Central memory CD8-positive, alpha-beta T cell (primary cell): ENCODE results near the gene GPR26.

Experiments used
- ATAC-seq: fragments of 150-1000 bp; cut with Tn5 transposase; replicated peaks from 2 replicates; pipeline ENCODE4 v1.10.0; 2022; ENCODE audit warnings: mild to moderate bottlenecking, moderate FRiP score, moderate number of reproducible peaks; ENCODE audit not compliant: poor library complexity, severe bottlenecking; ENCODE audit errors: extremely low read depth
- DNase-seq, 2 donors: peaks; one replicate each; pipeline ENCODE4 v3.0.0; 2021; ENCODE audit warnings: low spot score in 2 of 2
- H3K27ac Mint-ChIP-seq: one replicate; pipeline ENCODE4 v1.8.0; 2022; ENCODE audit warnings: low read depth, mild to moderate bottlenecking, moderate library complexity, mixed read lengths
- H3K27me3 Mint-ChIP-seq: one replicate; pipeline ENCODE4 v1.8.0; 2022; ENCODE audit warnings: mixed read lengths
- H3K36me3 Mint-ChIP-seq: one replicate; pipeline ENCODE4 v1.8.0; 2022; ENCODE audit warnings: mild to moderate bottlenecking, moderate library complexity, mixed read lengths; ENCODE audit not compliant: insufficient read depth
- H3K4me1 Mint-ChIP-seq: one replicate; pipeline ENCODE4 v1.8.0; 2022; ENCODE audit warnings: mixed read lengths
- H3K4me3 Mint-ChIP-seq: one replicate; pipeline ENCODE4 v1.8.0; 2022; ENCODE audit warnings: mild to moderate bottlenecking, moderate library complexity, mixed read lengths
- H3K9me3 Mint-ChIP-seq: one replicate; pipeline ENCODE4 v1.8.0; 2022; ENCODE audit warnings: mixed read lengths

The GPR26 gene, protein sequence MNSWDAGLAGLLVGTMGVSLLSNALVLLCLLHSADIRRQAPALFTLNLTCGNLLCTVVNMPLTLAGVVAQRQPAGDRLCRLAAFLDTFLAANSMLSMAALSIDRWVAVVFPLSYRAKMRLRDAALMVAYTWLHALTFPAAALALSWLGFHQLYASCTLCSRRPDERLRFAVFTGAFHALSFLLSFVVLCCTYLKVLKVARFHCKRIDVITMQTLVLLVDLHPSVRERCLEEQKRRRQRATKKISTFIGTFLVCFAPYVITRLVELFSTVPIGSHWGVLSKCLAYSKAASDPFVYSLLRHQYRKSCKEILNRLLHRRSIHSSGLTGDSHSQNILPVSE

DNA sequence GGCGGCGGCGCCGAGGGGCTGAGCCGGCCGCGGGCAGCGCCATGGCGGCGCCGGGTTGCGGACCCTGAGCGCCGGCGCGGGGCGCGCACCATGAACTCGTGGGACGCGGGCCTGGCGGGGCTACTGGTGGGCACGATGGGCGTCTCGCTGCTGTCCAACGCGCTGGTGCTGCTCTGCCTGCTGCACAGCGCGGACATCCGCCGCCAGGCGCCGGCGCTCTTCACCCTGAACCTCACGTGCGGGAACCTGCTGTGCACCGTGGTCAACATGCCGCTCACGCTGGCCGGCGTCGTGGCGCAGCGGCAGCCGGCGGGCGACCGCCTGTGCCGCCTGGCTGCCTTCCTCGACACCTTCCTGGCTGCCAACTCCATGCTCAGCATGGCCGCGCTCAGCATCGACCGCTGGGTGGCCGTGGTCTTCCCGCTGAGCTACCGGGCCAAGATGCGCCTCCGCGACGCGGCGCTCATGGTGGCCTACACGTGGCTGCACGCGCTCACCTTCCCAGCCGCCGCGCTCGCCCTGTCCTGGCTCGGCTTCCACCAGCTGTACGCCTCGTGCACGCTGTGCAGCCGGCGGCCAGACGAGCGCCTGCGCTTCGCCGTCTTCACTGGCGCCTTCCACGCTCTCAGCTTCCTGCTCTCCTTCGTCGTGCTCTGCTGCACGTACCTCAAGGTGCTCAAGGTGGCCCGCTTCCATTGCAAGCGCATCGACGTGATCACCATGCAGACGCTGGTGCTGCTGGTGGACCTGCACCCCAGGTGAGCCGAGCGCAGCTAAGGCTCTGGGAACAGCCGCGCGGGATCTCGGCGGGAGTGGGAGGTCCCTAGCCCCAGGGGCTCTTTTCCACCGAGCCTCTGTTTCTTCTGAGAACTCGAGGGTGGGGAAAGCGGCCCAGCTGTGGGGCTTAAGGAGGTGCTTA is at the start of gene GPR26:
Gene GPR26, plus strand, starts transcription at position 38 of the 919 bp plus-strand sequence. Its CDS starts 53 bp downstream, at position 91.
- DNase-seq = no peak
- no peak for ATAC-seq
- no peaks in the 10 kb centered on the region for H3K4me1 Mint-ChIP-seq

DNA sequence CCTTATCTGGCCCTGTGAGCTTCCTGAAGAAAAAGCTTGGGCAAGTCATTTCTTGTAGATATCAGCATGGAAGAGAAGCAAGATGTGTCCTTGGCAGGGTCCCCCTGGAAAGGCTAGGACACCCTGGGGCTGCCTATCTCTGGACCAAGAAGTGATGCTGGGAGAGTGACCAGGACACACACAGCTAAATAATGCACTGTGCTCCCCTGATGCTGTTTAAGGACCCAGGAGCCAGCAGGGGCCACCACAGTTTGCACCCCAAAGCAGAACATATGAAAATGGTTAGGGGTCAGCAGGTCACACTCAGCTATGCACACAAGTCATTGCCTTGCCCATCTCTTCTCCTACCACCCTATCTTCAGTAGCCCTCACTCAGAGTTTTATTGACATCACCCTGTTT is 47.9 kb upstream of the GPR26 start:
- H3K4me3 Mint-ChIP-seq = no peak overlapping the region
- H3K36me3 Mint-ChIP-seq = peaks cover 3% of the 10 kb centered on the region
- DNase-seq (no peak), ATAC-seq (no peak)
- H3K9me3 Mint-ChIP-seq = no peaks in the 10 kb centered on the region
- peaks cover 32% of the 10 kb centered on the region for H3K27me3 Mint-ChIP-seq
- no peaks in the 10 kb centered on the region for H3K4me1 Mint-ChIP-seq
- H3K27ac Mint-ChIP-seq = no peak overlapping the region

More for the DNA sequence above, at the start of gene GPR26:
- Mint-ChIP-seq H3K4me3 (no peak within 1 kb of the TSS), H3K9me3 (peaks cover 12% of the 10 kb centered on the region), H3K27me3 (peaks cover 65% of the 10 kb centered on the region), H3K36me3 (no peaks in the 10 kb centered on the region), H3K27ac (no peak within 1 kb of the TSS)

DNA sequence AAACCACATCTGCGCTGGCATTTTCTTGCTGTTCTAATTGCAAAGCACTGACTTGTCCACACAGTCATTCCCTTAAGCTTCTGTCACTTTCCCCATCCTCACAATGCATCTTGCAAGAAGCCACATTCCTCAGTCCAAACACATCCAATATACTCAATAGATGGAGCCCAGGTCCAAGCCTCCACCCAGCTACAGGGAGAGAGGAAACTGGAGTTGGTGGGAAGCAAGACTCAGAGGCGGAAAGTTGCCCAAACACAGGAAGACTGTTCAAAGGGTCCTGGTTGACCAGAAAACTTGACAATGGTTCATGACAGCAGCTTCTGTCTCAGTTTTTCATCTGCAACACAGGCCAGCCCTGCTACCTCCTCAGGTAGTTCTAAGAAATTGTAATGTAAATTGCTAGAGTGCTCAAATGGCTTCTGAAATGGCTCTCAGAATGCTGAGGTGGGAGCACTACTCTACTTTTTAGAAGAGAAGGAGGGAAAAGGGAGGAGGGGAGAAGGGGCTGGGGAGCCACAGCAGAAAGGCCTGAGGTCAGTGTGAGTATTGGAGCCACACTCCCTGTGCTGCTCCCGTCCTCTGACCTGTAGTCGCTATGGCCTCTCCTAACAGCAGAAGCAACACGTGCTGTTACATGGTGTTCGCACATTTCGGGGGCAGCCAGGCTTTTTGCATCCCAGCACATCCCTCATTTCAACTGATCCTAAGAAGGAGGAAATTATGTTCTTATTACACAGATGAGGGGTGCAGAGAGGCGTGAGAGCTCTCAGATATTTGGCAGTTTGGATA is 46.9 kb upstream of the GPR26 start:
- DNase-seq (no peak), ATAC-seq (no peak)
- Mint-ChIP-seq H3K9me3 (no peaks in the 10 kb centered on the region), H3K4me1 (no peaks in the 10 kb centered on the region), H3K36me3 (peaks cover 3% of the 10 kb centered on the region), H3K27ac (no peak overlapping the region), H3K27me3 (peaks cover 32% of the 10 kb centered on the region), H3K4me3 (no peak overlapping the region)

DNA sequence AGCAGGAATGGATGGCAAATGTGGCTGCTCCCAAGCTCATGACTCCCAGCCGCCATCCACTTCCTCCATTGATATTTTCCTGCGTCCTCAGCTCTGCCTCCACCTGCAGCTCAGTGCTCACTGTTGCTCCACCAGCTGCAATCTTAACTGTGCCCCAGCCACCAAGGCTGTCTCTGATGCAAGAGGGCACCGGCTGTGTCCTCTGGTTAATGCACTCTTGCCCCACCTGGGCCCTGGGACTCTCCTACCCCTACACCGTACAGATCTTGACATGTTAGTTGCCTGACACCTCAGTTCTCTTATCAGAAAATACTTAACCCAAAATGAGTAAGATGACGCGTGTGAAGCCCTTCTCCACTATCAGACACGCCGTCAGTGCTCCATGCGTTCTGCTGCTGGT is 45.5 kb upstream of the GPR26 start:
- Mint-ChIP-seq H3K4me1 (no peaks in the 10 kb centered on the region), H3K36me3 (no peaks in the 10 kb centered on the region), H3K27me3 (peaks cover 32% of the 10 kb centered on the region), H3K9me3 (no peaks in the 10 kb centered on the region), H3K27ac (no peak overlapping the region), H3K4me3 (no peak overlapping the region)
- DNase-seq = no peak
- no peak for ATAC-seq

DNA sequence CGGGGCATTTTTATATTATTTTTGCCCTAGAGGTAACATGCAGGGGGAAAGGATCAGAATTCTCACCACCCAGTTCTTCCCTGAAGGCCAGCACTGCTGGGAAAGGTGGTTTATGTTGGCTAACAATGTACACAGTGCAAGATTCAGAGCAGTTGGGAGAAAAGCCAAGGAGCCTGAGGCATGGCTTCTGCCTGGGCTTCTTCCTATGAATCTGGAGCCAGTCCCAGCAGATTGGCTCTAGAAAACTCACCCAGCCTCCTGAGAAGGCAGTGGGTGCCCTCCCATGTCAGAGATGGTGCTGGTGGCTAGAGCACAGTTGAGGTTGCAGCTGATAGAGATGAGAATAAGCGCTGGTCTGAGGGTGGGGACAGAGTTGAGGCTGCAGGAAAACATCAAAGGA is 44.7 kb upstream of the GPR26 start:
- Mint-ChIP-seq H3K9me3 (no peaks in the 10 kb centered on the region), H3K36me3 (no peaks in the 10 kb centered on the region), H3K27ac (no peak overlapping the region), H3K27me3 (peaks cover 32% of the 10 kb centered on the region), H3K4me1 (no peaks in the 10 kb centered on the region), H3K4me3 (no peak overlapping the region)
- ATAC-seq (no peak), DNase-seq (no peak)

DNA sequence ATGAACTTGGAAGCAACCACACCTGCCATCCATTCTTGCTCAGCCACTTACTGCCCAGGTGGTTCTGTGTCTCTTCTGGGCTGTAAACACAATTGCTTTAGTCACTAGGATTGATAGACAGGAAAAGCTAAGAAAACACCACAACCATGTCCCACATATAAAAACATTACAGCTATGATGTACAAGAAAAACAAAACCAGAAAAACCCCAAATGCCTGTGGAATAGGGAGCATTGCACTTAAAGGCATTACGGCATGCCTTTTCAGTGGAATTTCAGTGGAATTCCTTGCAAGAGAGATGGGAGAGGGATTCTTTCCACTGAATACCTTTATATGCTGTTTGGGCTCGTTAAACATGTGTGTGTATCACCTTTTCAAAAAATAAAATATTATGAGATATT is 44.2 kb upstream of the GPR26 start:
- H3K4me3 Mint-ChIP-seq = no peak overlapping the region
- no peaks in the 10 kb centered on the region for H3K4me1 Mint-ChIP-seq
- ATAC-seq (no peak), DNase-seq (no peak)
- no peak overlapping the region for H3K27ac Mint-ChIP-seq
- no peaks in the 10 kb centered on the region for H3K36me3 Mint-ChIP-seq
- no peaks in the 10 kb centered on the region for H3K9me3 Mint-ChIP-seq
- peaks cover 32% of the 10 kb centered on the region for H3K27me3 Mint-ChIP-seq

DNA sequence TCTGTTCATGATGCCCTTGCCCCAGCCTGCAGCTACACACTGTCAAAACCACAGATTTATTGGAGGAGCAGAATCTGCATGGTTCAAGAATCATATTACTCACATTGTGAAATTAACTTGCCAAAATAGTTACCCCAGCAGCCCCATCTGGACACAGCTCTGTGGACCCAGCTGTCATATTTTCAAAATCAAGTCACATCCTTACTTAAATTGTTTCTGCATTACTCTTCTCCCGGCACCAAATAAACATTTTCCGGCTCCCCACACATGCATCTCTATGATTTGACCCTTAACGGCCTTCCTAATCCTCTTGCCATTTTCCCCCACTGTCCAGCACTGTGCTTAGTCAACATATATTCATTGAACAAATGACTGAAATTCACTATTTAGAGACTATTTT is 43.8 kb upstream of the GPR26 start:
- Mint-ChIP-seq H3K27ac (no peak overlapping the region), H3K4me3 (no peak overlapping the region), H3K36me3 (no peaks in the 10 kb centered on the region), H3K27me3 (peaks cover 32% of the 10 kb centered on the region), H3K9me3 (no peaks in the 10 kb centered on the region), H3K4me1 (no peaks in the 10 kb centered on the region)
- DNase-seq = no peak
- no peak for ATAC-seq

DNA sequence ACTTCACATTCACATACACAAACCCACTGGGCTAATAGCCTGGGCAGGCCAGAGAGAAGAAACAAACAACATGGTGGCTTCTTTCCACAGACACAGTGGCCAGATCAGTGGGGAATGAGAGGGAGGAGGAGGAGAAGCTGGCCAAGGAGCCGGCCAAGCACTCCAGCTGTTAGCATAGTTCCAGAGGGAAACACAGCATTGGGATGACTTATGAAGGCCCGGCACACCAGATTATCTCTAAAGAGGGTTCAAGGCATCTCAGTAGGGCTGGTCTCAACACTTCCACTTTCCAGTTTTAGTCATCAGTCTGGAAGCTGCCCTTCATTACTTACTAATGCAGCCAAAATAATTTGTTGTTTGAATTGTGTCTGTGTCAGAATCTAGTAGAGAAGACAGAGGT is 42.1 kb upstream of the GPR26 start:
- Mint-ChIP-seq H3K4me3 (no peak overlapping the region), H3K4me1 (no peaks in the 10 kb centered on the region), H3K27me3 (peaks cover 16% of the 10 kb centered on the region), H3K27ac (no peak overlapping the region), H3K36me3 (peaks cover 2% of the 10 kb centered on the region), H3K9me3 (no peaks in the 10 kb centered on the region)
- DNase-seq (no peak), ATAC-seq (no peak)

DNA sequence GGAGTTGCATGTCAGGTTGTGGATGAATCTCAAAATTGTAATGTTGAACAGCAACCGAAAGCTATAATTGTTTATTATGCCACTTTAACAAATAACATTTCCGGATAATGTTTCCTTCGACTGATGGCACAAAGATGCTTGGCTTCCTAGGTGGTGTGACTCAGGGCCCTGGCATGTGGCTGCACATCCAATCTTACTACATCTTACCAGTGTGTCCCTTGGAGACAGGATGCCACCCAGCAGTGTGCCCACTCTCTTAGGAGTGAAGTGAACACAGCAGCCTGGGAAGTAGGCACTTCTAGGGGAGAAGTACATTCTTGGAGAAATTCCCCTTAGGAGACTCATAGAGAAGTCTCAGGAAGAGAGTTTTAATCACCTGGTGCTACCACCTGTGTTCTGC is 33.0 kb upstream of the GPR26 start:
- Mint-ChIP-seq H3K4me1 (no peaks in the 10 kb centered on the region), H3K4me3 (no peak overlapping the region), H3K27me3 (peaks cover 35% of the 10 kb centered on the region), H3K27ac (no peak overlapping the region), H3K9me3 (no peaks in the 10 kb centered on the region), H3K36me3 (peaks cover 2% of the 10 kb centered on the region)
- no peak for DNase-seq
- no peak for ATAC-seq

DNA sequence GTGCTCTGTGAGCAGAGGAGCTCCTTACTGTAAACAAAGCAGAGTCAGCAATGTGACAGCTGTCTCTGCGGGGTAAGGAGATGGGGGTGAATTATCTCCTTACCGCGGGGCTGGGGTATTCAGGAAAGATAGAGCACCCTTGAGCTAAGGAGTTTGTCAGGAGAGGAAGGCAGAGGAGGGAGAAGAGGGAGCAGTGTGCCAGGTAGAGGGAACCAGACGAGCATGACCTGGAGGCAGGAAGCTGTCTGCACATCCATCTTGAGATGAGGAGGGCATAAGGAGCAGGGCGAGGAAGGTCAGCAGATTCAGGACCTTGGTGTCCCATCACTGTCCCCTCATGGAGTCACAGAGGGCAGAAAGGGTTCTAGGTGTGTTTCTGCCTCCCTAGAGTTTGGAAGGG is 32.5 kb upstream of the GPR26 start:
- Mint-ChIP-seq H3K4me1 (no peaks in the 10 kb centered on the region), H3K4me3 (no peak overlapping the region), H3K36me3 (peaks cover 2% of the 10 kb centered on the region), H3K9me3 (no peaks in the 10 kb centered on the region), H3K27me3 (peaks cover 40% of the 10 kb centered on the region), H3K27ac (no peak overlapping the region)
- no peak for ATAC-seq
- no peak for DNase-seq

DNA sequence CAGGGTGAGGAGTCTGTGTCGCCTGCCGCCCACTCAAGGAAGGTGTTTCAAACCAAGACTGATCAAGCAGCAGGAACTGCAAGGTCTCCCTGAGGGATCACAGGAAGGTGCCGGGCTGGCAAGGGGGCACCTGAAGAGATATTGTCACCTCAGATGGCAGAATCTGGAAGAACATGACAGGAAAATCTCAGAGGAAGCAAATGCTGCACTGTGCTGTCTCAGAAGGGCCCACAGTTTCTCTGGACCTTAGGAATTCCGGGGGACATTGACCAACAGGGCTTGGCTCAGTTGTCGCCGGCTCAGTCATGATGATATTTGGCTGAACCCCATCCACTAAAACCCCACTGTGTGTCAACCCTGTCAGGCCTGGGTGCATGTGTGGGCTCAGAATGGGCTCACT is 31.9 kb upstream of the GPR26 start:
- Mint-ChIP-seq H3K4me1 (no peaks in the 10 kb centered on the region), H3K27me3 (peaks cover 46% of the 10 kb centered on the region), H3K36me3 (no peaks in the 10 kb centered on the region), H3K4me3 (no peak overlapping the region), H3K9me3 (no peaks in the 10 kb centered on the region), H3K27ac (no peak overlapping the region)
- no peak for DNase-seq
- no peak for ATAC-seq

DNA sequence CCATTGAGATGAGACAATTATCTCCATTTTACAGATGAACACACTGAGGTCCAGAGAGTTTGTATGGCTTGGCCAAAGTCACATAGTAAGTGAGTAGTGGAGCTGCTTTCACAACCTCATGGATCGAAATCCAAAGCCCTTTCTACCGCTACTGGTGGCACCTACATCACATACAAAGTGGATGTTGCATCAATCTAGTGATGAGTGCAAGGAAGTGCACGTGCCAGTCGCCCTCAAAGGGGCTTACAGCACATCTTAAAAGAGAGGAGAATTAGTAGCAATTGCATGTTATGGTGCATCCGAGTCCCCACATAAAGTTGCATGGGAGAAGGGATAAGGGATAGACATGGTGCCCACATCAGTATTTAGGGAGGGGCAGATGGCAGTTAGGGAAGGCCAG is 31.0 kb upstream of the GPR26 start:
- Mint-ChIP-seq H3K9me3 (no peaks in the 10 kb centered on the region), H3K4me3 (no peak overlapping the region)

More for the DNA sequence above, 31.0 kb upstream of the GPR26 start:
- H3K27me3 Mint-ChIP-seq = peaks cover 55% of the 10 kb centered on the region
- no peak for DNase-seq
- ATAC-seq = no peak
- no peaks in the 10 kb centered on the region for H3K36me3 Mint-ChIP-seq
- H3K27ac Mint-ChIP-seq = no peak overlapping the region
- no peaks in the 10 kb centered on the region for H3K4me1 Mint-ChIP-seq
